Raji (cell line): ENCODE results near the gene ACTR2.

Experiments used
- POLR2A ChIP-seq: IDR thresholded peaks from 2 replicates; pipeline ENCODE4 v1.6.1; 2011; ENCODE audit warnings: low read depth, low read length, control low read depth; ENCODE audit not compliant: insufficient read depth

ACTR2 gene

GRCh38 chr2:65294701-65295100 is 67.1 kb downstream of the ACTR2 start:
- no peak for TF ChIP-seq POLR2A

- no peak for TF ChIP-seq POLR2A
Observed at GRCh38 chr2:65296971-65297370, 69.3 kb downstream of the ACTR2 start.

GRCh38 chr2:65297544-65297943 is 69.9 kb downstream of the ACTR2 start:
- TF ChIP-seq POLR2A: no peak

- TF ChIP-seq POLR2A: no peak
Observed at GRCh38 chr2:65298089-65298488, 70.5 kb downstream of the ACTR2 start.

- no peak for TF ChIP-seq POLR2A
Observed at GRCh38 chr2:65299246-65299645, 71.6 kb downstream of the ACTR2 start.

GRCh38 chr2:65300134-65300760 is 72.6 kb downstream of the ACTR2 start:
- no peak for TF ChIP-seq POLR2A

GRCh38 chr2:65300761-65301711 is 73.4 kb downstream of the ACTR2 start:
- TF ChIP-seq POLR2A: no peak

- no peak for TF ChIP-seq POLR2A
Observed at GRCh38 chr2:65305934-65306333, 78.3 kb downstream of the ACTR2 start.

- TF ChIP-seq POLR2A: no peak
Observed at GRCh38 chr2:65309699-65310098, 82.1 kb downstream of the ACTR2 start.

- TF ChIP-seq POLR2A: no peak
Observed at GRCh38 chr2:65311049-65311448, 83.4 kb downstream of the ACTR2 start.

- no peak for TF ChIP-seq POLR2A
Observed at GRCh38 chr2:65311596-65311995, 84.0 kb downstream of the ACTR2 start.

GRCh38 chr2:65313126-65313953 is 85.7 kb downstream of the ACTR2 start:
- TF ChIP-seq POLR2A: no peak

- no peak for TF ChIP-seq POLR2A
Observed at GRCh38 chr2:65313954-65314256, 86.3 kb downstream of the ACTR2 start.

- TF ChIP-seq POLR2A: no peak
Observed at GRCh38 chr2:65314801-65315441, 87.3 kb downstream of the ACTR2 start.

- TF ChIP-seq POLR2A: no peak
Observed at GRCh38 chr2:65316072-65316471, 88.4 kb downstream of the ACTR2 start.
